Activated CD4-positive, alpha-beta T cell treated with anti-CD3 and anti-CD28 coated beads, Interleukin-10, Interleukin-2, amounts not matched to agents 100 ng/mL and 50 ng/mL, durations not matched to agents 16 hours and 8 hours (primary cell): ENCODE data around the gene NRARP.

Experiments used
- DNase-seq: peaks from one replicate; pipeline ENCODE4 v3.0.0-alpha.2; 2020

The NRARP gene

DNA sequence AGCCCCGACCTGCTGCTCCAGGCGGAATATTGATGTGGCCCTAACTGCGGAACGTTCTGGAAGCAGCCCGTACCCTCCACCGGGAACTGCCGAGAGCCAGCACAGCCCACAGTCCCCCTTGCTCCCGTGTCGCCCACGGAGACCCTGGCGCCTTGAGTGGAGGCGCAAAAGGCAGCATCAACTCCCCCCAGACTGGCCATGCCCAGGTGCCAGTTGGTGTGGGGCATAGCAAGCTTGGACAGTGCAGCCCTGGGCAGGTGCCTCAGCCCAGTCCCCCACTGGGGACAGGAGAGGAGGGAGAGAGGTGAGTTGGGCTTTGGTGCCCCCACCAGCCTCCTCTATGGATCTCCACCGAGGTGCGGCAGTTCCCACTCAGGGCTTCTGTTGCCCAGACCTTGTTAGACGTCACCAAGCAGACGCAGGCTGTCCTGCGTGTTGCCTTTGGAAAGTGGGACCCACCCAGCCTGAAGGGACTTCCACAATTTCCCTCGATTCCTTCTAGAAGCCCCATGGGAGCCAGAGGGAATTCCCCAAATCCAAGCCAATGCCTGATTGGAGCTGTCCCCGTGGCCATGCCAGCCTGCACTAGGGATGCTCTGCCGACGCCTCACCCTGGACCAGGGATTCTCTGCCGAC, 19.8 kb upstream of the NRARP start:
- DNase-seq = no peak

DNA sequence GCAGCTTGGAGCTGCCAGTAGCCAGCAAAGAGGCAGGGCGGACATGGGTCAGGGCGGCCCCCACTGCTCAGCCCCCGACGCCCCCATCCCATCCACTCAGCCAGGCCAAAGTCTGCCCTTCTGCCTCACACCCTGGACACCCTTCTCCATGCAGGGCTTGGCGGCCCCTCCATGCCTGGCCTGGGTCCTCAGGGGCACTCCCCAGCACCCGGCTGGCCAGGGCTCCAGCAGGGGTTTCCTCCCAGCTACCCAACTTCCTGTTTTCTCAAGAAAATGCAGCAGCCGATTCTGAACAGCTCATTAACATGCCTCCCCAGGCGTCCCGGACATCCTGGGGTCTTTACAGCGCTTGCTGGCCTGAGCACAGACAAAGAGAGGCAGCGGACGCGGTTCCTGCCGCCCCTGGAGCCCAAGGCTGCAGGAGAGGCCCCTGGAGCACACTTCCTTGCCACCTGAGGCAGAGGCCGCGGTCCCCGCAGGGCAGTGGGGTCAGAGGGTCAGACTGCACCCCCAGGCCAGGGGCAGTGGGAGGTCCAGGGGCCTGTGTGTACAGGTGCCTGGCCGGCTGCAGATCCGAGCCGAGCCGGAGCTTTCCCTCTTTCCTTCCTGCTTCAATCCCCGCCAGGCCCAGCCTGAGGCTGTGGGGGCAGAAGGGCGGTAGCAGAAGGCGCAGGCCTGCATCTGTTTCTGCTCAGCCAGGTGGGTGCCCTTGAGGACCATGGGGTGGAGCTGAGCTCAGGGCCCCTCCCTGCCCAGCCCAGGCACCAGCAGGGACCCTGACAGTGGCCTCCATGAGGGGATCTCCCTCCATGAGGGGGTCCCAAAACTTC, 18.7 kb upstream of the NRARP start:
- DNase-seq = no peak

- DNase-seq = no peak
These were observed 17.9 kb upstream of the NRARP start for GRCh38 chr9:137319739-137320551.

DNA sequence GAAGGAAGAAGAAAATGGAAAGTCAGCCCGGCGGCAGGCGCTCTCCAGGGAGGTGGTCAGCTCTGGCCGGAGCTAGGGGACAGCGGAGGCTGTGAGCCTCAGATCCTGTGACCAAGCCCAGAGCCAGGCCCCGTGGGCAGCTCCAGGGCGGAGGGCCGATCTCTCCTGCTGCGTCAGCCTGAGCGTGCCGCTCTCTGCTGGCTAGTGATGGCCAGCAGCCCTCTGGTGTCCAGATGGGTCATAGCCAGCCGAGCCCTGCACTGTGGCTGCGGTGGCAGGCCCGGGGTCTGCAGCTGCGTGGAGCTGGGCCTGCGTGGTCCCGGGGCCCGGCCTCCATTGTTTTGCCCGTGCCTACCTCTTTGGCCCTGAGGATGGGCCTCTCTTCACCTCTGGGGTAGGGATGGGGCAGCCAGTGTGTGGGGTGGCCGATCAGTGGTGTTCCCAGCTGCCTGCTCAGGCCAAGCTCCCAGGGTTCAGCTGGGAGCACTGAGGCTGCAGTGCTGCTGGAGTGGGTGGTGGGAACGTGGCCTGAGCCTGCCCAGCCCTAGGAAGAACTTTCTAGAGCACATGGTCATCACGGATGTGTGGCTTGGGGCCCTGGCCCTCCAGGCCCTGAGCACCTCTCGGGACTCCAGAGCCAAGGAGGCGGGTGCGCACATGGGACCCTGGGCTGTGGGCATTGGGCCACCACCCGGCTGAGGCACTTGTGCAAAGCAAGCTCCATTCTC, 17.1 kb upstream of the NRARP start:
- DNase-seq = no peak

DNA sequence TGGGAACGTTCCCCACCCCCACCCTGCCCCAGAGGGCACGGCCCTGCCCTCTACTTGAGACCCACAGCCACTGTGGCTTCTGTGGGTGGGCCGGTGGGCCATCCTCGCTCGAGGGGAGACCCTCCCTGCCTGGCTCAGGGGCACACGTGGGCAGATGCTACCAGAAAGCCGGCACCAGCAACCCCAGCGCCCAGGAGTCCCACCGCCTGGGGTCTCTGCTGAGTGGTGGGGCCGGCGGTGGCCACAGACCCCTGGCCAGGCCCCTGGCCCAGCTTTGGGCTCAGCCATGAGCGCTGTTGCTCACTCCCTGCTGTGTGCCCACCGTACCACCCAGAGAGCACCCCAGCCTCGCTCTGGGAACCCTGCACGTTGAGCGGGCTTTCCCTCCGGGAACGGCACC, 16.5 kb upstream of the NRARP start:
- DNase-seq = no peak

- DNase-seq = no peak
These were observed 15.8 kb upstream of the NRARP start for GRCh38 chr9:137317718-137318511.

DNA sequence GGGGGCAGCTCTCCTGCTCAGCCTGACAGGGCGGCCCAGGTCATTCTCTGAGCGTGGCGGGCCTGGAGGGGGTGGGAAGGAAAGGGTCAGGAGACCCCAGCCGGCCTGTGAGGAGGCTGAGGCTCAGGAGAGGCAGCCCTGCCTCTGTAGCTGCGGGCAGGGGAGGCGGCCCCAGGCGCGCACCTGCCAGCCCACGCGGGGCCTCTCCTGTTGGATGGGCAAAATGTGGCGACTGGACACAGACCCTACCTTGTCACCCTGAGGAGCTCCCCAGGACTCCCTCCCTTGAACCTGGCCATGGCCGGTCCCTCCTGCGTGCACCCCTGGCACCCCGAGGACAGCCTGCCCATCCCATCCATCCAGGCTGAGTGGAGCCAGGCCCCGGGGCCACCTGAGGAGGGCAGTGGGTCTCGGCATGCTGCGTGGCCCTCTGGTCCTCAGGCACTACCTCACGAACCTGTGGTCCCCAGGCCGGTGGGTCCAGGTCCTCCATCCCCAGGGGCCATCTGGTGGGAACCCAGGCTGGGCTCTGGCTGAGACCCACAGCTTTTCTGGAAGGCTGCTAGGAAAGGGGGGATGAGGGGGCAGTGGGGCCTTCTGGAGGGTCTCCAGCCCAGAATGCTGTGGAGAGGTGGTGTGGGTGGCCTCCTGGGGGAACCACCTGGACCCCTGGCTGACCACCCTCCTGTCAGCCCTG, 15.1 kb upstream of the NRARP start:
- no peak for DNase-seq

DNA sequence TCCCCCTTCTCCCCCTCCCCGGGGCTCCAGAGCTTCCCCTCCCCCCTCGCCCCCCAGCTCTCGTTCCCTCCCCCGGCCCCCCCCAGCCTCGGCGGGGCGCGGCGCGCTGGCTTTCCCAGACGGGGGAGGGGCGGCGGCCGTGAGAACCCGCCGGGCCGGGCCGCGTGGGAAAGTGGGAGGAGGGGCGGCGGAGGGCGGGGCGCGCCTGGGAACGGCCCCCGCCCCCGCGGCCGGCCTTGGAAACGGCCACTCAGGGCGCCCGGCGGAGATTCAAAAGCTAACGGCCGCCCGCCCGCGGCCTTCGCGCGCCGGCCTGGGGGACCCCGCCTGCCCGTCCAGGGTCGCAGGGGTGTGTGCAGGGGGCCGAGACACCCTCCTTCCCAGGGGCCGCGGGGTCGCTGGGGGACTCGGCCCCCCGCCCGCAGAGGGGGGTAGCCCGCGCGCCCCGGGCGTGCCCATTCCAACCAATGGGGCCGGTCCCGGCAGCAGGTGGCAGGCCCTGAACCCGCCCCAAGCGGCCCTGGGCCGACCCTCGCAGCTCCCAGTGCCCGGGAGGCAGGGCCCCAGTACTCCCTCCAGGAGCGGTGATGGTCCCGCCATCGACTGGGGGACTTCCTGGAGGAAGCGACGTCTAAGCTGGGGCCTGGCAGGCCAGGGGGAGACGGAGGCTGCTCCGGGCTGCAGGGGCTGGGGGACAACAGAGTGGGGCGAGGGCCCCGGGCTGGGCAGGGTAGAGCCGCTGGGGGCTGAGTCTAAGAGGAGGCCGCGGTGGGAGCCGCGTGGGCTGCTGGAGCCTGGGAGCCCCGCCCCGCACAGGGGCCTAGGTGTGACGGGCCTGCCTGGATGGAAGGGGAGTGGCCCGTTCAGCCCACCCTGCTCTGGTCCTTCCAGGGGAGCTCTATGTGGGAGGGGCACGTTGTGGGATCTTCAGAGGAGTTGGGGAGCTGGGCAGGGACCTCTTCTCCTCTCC, 14.2 kb upstream of the NRARP start:
- DNase-seq = no peak

- no peak for DNase-seq
These were observed 13.5 kb upstream of the NRARP start for GRCh38 chr9:137315581-137316011.

DNA sequence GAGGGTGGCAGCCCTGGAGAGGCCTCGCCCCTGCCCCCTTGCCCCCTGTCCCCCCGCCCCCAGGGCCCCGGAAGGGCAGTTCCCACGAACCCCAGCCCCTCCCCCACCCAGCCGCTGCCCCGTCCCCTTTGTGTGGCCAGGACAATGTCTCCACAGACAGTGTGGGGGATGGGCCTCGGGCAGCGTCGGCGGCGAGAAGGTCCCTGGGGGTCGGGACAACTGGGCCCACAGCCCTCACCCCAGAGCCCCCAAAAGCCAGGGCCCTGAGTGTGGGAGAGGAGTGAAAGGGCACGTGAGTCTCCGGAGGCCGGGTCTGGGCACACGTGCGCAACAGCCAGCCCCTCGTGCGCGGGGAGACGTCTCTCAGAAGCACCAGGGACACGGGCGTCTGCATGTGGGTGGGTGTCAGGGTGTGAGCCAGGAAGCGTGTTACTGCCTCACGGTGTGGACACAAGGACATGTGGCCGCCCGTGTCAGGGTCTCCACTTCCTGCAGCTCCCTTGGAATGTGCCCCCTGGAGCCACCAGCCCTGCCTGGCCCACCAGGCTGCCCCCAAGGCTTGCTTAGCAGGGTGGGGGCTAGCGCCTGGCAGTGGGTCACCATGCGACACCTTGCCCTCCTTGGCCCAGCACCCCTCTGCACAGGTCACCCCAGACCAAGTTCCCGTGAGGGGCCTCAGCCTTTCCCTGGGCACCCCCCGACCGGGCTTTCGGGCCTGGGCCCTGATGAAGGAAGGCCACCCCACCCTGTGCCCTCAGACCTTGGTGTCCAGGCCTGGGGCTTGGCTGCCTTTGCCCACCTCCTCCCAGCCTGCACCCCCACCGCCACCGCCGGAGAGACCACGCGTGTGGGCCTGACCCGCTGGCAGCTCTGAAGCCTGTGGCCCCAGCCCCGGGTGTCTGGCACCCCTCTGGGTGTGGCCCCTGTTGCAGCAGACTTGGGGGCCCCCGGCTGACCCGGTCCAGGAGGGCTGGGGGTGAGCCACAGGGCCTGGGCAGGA, 12.8 kb upstream of the NRARP start:
- no peak for DNase-seq

DNA sequence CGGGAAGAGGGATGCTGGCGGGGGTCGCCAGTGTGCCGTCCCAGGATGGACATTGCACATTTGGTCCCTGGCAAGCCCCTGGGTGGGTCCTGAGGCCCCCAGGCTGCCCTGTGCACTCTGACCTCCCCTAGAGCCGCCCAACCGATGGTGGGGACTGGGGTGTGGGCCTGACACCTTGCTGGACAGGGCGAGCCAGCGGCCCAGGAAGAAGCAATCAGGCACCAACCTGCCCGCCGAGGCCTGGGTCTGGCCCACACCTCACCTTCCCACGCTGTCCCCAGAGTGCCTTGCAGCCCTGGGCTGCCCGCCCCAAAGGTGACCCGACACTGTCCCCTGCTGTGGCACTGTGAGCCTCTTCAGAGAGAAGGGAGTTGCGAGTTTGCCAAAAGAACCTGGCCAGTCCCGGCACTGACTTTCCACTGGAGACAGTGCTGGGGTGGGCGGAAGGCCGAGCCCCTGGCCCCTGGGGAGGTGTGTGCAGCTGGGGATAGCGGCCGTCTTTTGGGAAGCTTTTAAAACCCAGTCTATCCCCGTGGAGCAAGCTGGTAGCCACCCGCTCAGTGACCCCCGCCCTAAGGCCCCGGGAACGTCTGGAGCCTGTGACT, 12.0 kb upstream of the NRARP start:
- DNase-seq = no peak

- no peak for DNase-seq
These were observed 11.4 kb upstream of the NRARP start for GRCh38 chr9:137313326-137313936.

- no peak for DNase-seq
These were observed 10.8 kb upstream of the NRARP start for GRCh38 chr9:137312852-137313325.

- DNase-seq = no peak
These were observed 10.1 kb upstream of the NRARP start for GRCh38 chr9:137311986-137312851.

DNA sequence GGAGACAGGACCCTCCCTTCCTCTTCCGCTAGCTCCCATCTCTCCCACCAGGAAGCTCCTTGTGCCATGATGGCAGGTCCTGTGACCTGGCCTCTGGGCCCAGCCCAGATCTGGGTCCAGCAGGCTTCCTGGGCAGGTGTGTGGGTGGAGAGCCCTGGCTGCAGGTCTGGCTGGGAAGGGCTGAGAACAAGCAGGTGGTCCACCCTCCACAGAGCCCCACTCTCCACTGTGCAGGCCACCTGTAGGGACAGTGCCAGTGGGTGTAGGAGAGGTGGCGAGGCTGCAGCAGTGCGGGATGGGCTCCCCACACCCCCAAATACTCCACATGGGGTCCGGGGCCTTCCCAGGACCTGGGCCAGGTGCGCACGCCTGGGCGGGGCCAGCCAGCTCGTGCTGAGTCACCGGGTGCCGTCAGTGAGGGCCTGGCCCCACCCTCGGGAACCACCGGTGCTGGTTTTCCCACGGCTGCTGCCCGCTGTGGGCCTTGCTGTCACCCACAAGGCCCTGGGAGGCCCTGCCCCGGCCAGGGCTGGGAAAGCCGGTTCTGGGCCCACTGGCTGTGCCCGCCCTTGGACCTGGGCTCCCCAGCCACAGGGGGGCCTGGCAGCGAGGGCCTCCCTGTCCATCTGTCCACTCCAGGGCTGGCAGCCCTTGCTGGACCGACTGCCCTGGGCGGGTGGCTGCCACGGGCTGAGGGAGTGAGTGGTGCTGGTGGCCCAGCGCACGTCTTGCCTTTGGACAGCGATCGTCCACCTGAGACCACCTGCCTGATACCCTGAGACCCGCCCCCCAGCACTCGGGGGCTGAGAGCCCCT, 9.3 kb upstream of the NRARP start:
- DNase-seq = no peak
